ENCODE measurements around the gene GALNT15. TPM values are rescaled to one million over a fixed set of nuclear protein-coding genes. Genes with fewer than 3 reads are reported as not detected.

The GALNT15 gene
- total and polyA plus RNA-seq, 8 donors = 4.2 to 133 (median 25.3) TPM

DNA sequence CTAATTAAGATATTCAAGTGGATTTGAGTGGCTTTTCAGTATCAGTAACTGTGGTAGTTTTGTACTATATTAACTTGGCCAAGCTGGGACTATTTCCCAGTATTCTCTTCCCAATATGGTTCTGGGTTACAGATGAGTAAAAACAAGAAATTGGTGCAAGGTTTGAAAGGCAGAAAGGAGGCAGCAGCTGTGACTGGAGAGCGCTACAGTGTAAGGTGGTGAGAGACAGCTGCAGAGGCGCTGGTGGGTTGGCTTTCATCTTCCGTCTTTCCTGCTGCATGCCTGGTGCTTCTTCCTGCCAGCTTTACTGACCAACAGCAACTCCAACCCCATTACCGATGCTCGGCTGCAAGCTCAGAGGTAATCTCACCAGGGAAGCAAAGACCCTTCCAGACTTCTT, 80.4 kb downstream of the GALNT15 start:
- no peak for TF ChIP-seq POLR2A (IDR thresholded peaks at IDR 0.05)
- TF ChIP-seq, protein P1, sequence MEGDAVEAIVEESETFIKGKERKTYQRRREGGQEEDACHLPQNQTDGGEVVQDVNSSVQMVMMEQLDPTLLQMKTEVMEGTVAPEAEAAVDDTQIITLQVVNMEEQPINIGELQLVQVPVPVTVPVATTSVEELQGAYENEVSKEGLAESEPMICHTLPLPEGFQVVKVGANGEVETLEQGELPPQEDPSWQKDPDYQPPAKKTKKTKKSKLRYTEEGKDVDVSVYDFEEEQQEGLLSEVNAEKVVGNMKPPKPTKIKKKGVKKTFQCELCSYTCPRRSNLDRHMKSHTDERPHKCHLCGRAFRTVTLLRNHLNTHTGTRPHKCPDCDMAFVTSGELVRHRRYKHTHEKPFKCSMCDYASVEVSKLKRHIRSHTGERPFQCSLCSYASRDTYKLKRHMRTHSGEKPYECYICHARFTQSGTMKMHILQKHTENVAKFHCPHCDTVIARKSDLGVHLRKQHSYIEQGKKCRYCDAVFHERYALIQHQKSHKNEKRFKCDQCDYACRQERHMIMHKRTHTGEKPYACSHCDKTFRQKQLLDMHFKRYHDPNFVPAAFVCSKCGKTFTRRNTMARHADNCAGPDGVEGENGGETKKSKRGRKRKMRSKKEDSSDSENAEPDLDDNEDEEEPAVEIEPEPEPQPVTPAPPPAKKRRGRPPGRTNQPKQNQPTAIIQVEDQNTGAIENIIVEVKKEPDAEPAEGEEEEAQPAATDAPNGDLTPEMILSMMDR (IDR thresholded peaks at IDR 0.05) = no peak
- no peak for TF ChIP-seq EP300 (IDR thresholded peaks at IDR 0.05)
- no peak for TF ChIP-seq POLR2AphosphoS5 (IDR thresholded peaks at IDR 0.05)
- no peaks in the 10 kb centered on the region for H3K27me3 ChIP-seq
- 76 to 83% (median 79%) methylated on average over 5 of the region's 5 CpGs for WGBS, 5 donors
- no peak for DNase-seq
- peaks cover 0 to 23% (median 20%) of the 10 kb centered on the region in 4 donors for H3K36me3 ChIP-seq
- intact Hi-C loops (cut with DNase I; ENCODE audit: low total_unique reads) = no loop called here
- no peak overlapping the region for H3K4me3 ChIP-seq
- H3K9me3 ChIP-seq = no peaks in the 10 kb centered on the region
- no peak overlapping the region for H3K27ac ChIP-seq
- H3K4me1 ChIP-seq = peaks cover 0 to 20% (median 4%) of the 10 kb centered on the region in 4 donors

DNA sequence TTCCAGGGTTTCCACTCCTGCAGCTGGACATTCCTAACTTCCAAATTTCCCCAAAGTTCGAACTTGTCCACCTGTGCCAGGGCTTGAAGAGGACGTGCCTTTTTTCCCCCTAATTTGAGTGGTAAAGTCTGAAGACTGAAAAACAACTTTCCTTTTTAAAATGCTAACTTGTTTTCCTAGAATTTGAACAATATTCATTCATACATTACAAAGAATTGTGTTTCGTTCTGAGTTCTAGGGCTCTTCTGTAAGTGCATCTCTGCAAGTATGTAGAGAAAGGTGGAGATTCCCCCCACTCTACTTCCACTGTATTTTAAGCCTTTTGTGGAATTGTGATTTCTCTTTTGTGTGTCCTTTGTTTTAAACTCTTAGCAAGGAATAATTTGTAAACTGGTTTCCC, 80.8 kb downstream of the GALNT15 start:
- no peaks in the 10 kb centered on the region for H3K27me3 ChIP-seq
- DNase-seq = no peak
- TF ChIP-seq, protein P1 (IDR thresholded peaks at IDR 0.05) = no peak
- TF ChIP-seq POLR2AphosphoS5 (IDR thresholded peaks at IDR 0.05) = no peak
- no peak for TF ChIP-seq EP300 (IDR thresholded peaks at IDR 0.05)
- intact Hi-C loops (cut with DNase I; ENCODE audit: low total_unique reads) = no loop called here
- peaks cover 0 to 20% (median 4%) of the 10 kb centered on the region in 4 donors for H3K4me1 ChIP-seq
- no peaks in the 10 kb centered on the region for H3K9me3 ChIP-seq
- no peak overlapping the region for H3K4me3 ChIP-seq
- H3K27ac ChIP-seq = no peak overlapping the region
- WGBS, 5 donors = 71 to 87% (median 75%) methylated on average over 3 of the region's 3 CpGs
- peaks cover 0 to 28% (median 24%) of the 10 kb centered on the region in 4 donors for H3K36me3 ChIP-seq

DNA sequence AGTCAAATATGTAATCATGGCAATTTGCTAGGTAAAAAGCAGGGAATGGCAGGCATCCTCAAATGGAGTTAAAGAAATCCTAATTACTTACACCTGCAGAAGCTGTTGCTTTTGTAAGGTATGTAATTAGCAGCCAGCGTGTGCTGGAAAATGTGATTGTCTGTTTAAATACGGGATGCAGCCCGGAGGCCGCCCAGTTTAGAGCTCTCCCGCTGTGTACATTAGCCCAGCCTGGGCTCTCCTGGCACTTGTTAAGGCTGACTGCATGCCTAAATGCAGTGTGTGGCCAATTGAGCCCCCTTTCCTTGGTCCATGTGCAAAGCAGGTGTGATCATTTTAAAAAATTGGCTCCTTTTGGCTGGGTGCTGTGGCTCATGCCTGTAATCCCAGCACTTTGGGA, 81.2 kb downstream of the GALNT15 start:
- no peak for DNase-seq
- intact Hi-C loops (cut with DNase I; ENCODE audit: low total_unique reads) = no loop called here
- Histone ChIP-seq H3K27ac (no peak overlapping the region), H3K9me3 (no peaks in the 10 kb centered on the region), H3K4me1 (peaks cover 0 to 20% (median 4%) of the 10 kb centered on the region in 4 donors), H3K4me3 (no peak overlapping the region), H3K27me3 (no peaks in the 10 kb centered on the region), H3K36me3 (peaks cover 0 to 32% (median 28%) of the 10 kb centered on the region in 4 donors)
- 79 to 91% (median 82%) methylated on average over 5 of the region's 5 CpGs for WGBS, 5 donors
- TF ChIP-seq, protein P1 (IDR thresholded peaks at IDR 0.05) = no peak
- TF ChIP-seq POLR2AphosphoS5 (IDR thresholded peaks at IDR 0.05) (no peak), EP300 (IDR thresholded peaks at IDR 0.05) (no peak), POLR2A (IDR thresholded peaks at IDR 0.05) (no peak)

DNA sequence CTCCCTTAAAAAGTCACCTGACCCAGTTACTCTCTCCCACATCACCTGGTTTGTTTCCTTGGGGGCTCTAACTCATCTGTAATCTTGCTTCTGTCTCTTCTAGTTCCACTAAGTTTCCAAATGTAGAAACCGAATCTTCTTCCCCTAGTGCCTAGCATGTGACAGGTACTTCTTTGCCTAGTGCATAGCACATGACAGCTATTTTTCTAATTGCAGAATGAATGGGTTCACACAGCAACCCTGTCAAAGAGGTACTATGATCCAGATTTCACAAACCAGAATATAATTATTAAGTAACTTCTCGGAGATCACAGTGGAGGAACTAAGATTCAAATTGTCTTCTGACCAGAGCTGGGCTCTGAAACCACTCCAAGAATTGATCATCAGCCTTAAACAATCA, 82.8 kb downstream of the GALNT15 start:
- TF ChIP-seq POLR2AphosphoS5 (IDR thresholded peaks at IDR 0.05) = no peak
- H3K9me3 ChIP-seq = no peaks in the 10 kb centered on the region
- no peak for DNase-seq
- intact Hi-C loops (cut with DNase I; ENCODE audit: low total_unique reads) = no loop called here
- H3K4me1 ChIP-seq = peaks cover 0 to 22% (median 6%) of the 10 kb centered on the region in 4 donors
- no peaks in the 10 kb centered on the region for H3K27me3 ChIP-seq
- H3K4me3 ChIP-seq = no peak overlapping the region
- WGBS, 5 donors = 79 to 92% (median 86%) methylated on average over 2 of the region's 2 CpGs
- H3K27ac ChIP-seq = no peak overlapping the region
- H3K36me3 ChIP-seq = peaks cover 0 to 44% (median 37%) of the 10 kb centered on the region in 4 donors

DNA sequence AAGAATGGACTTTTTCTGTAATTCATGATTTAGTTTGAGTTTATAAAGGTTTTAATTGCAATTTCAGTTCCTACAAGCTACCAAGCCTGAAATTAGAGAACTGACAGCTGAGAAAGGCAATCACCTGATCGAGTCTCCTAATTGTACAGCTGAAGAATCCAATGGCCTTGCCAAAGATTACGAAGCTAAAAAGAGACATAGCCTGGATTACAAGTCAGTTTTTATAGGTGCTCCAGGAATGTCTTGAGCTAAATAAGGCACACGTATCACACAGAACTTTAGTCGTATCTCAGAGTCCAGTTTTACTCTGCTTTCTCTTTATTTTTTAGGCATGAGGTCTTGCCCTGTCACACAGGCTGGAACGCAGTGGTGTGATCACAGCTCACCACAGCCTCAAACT, 83.7 kb downstream of the GALNT15 start:
- intact Hi-C loops (cut with DNase I; ENCODE audit: low total_unique reads) = no loop called here
- Histone ChIP-seq H3K9me3 (no peaks in the 10 kb centered on the region), H3K4me3 (no peak overlapping the region), H3K27me3 (no peaks in the 10 kb centered on the region), H3K27ac (no peak overlapping the region), H3K4me1 (peaks cover 3 to 24% (median 10%) of the 10 kb centered on the region in 4 donors), H3K36me3 (peaks cover 0 to 44% (median 37%) of the 10 kb centered on the region in 4 donors)
- DNase-seq = no peak
- no peak for TF ChIP-seq POLR2AphosphoS5 (IDR thresholded peaks at IDR 0.05)
- no peak for TF ChIP-seq EP300 (IDR thresholded peaks at IDR 0.05)
- TF ChIP-seq POLR2A (IDR thresholded peaks at IDR 0.05) = no peak
- TF ChIP-seq, protein P1 (IDR thresholded peaks at IDR 0.05) = no peak
- WGBS, 5 donors = 76 to 93% (median 81%) methylated on average over 5 of the region's 5 CpGs

All from stomach (tissue), 9 donors.